GM23338 (cell line): ENCODE data around the gene AFTPH.

Experiments used
- CREB1 ChIP-seq: fragments of 250-450 bp; sonication (Bioruptor Pico); IDR thresholded peaks from 2 replicates; pipeline ENCODE4 v1.5.0; 2020; ENCODE audit warnings: low read depth, mild to moderate bottlenecking, moderate library complexity
- EZH2 ChIP-seq: fragments of 200-600 bp; sonication (generic); IDR thresholded peaks from one replicate; pipeline ENCODE4 v1.8.0; 2017; ENCODE audit warnings: antibody characterized with exemption, mild to moderate bottlenecking, low read depth; ENCODE audit not compliant: unreplicated experiment
- EZH2phosphoT487 ChIP-seq: fragments of 200-600 bp; sonication (generic); IDR thresholded peaks from one replicate; pipeline ENCODE4 v1.8.1; 2018; ENCODE audit warnings: antibody characterized with exemption; ENCODE audit not compliant: unreplicated experiment
- NANOG ChIP-seq: IDR thresholded peaks from 2 replicates; pipeline ENCODE4 v1.6.1; 2016; ENCODE audit warnings: antibody characterized with exemption, borderline replicate concordance
- POLR2AphosphoS5 ChIP-seq: IDR thresholded peaks from 2 replicates; pipeline ENCODE4 v1.6.1; 2016; ENCODE audit warnings: antibody characterized with exemption, low read depth
- STAT1 ChIP-seq: IDR thresholded peaks from one replicate; pipeline ENCODE4 v1.6.1; 2016; ENCODE audit warnings: antibody characterized with exemption; ENCODE audit not compliant: unreplicated experiment
- ZNF114 ChIP-seq: fragments of 250-450 bp; sonication (Bioruptor Pico); IDR thresholded peaks from 2 replicates; pipeline ENCODE4 v1.5.0; 2020; ENCODE audit warnings: mild to moderate bottlenecking, moderate library complexity
- TF ChIP-seq, protein P1 (sequence below), 2 experiments: fragments of 200-600 bp in 1 of 2; sonication (generic) in 1 of 2; conservative IDR thresholded peaks; 2 replicates each; pipeline versions ENCODE4 v1.5.1 to v1.6.1; 2016 to 2017; ENCODE audit warnings: antibody characterized with exemption in 2 of 2, low read depth in 2 of 2, mild to moderate bottlenecking in 2 of 2, moderate library complexity in 1 of 2
- TF ChIP-seq, protein P2 (sequence below): IDR thresholded peaks from one replicate; pipeline ENCODE4 v1.6.1; 2018; ENCODE audit warnings: antibody characterized with exemption; ENCODE audit not compliant: unreplicated experiment
- TF ChIP-seq, protein P3 (sequence below): fragments of 250-450 bp; sonication (Bioruptor Pico); IDR thresholded peaks from 2 replicates; pipeline ENCODE4 v1.5.0; 2020; ENCODE audit warnings: mild to moderate bottlenecking, moderate library complexity

DNA sequence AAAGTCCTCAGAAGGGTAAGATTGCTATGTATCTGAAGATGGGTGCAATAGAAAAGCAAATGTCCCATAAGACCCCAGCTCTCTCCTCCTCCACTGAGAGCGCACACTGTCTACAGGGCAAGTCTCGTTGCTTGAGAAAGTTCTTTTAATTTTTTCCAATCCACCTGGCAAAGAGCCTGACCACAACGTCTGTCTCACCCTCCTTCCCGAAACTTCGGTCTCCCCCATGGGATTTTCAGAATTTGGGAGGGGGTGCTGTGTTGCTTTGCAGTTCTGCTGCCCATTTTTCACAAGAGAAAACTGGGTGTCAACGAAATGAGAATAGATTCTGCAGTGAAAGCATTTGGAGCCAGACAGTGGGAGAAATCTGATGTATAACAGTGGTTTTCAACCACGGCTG, 89.1 kb downstream of the AFTPH start:
- TF ChIP-seq, protein P1, sequence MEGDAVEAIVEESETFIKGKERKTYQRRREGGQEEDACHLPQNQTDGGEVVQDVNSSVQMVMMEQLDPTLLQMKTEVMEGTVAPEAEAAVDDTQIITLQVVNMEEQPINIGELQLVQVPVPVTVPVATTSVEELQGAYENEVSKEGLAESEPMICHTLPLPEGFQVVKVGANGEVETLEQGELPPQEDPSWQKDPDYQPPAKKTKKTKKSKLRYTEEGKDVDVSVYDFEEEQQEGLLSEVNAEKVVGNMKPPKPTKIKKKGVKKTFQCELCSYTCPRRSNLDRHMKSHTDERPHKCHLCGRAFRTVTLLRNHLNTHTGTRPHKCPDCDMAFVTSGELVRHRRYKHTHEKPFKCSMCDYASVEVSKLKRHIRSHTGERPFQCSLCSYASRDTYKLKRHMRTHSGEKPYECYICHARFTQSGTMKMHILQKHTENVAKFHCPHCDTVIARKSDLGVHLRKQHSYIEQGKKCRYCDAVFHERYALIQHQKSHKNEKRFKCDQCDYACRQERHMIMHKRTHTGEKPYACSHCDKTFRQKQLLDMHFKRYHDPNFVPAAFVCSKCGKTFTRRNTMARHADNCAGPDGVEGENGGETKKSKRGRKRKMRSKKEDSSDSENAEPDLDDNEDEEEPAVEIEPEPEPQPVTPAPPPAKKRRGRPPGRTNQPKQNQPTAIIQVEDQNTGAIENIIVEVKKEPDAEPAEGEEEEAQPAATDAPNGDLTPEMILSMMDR (conservative IDR thresholded peaks at IDR 0.05; ENCODE audit: low read depth in 2 of 2) = no peak
- TF ChIP-seq POLR2AphosphoS5 = no peak
- TF ChIP-seq EZH2 = no peak
- TF ChIP-seq, protein P2, sequence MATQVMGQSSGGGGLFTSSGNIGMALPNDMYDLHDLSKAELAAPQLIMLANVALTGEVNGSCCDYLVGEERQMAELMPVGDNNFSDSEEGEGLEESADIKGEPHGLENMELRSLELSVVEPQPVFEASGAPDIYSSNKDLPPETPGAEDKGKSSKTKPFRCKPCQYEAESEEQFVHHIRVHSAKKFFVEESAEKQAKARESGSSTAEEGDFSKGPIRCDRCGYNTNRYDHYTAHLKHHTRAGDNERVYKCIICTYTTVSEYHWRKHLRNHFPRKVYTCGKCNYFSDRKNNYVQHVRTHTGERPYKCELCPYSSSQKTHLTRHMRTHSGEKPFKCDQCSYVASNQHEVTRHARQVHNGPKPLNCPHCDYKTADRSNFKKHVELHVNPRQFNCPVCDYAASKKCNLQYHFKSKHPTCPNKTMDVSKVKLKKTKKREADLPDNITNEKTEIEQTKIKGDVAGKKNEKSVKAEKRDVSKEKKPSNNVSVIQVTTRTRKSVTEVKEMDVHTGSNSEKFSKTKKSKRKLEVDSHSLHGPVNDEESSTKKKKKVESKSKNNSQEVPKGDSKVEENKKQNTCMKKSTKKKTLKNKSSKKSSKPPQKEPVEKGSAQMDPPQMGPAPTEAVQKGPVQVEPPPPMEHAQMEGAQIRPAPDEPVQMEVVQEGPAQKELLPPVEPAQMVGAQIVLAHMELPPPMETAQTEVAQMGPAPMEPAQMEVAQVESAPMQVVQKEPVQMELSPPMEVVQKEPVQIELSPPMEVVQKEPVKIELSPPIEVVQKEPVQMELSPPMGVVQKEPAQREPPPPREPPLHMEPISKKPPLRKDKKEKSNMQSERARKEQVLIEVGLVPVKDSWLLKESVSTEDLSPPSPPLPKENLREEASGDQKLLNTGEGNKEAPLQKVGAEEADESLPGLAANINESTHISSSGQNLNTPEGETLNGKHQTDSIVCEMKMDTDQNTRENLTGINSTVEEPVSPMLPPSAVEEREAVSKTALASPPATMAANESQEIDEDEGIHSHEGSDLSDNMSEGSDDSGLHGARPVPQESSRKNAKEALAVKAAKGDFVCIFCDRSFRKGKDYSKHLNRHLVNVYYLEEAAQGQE = no peak
- TF ChIP-seq CREB1 (CRISPR knock-in tag) = no peak
- no peak for TF ChIP-seq NANOG
- no peak for TF ChIP-seq EZH2phosphoT487
- TF ChIP-seq ZNF114 = no peak
- TF ChIP-seq STAT1 = no peak
- TF ChIP-seq, protein P3, sequence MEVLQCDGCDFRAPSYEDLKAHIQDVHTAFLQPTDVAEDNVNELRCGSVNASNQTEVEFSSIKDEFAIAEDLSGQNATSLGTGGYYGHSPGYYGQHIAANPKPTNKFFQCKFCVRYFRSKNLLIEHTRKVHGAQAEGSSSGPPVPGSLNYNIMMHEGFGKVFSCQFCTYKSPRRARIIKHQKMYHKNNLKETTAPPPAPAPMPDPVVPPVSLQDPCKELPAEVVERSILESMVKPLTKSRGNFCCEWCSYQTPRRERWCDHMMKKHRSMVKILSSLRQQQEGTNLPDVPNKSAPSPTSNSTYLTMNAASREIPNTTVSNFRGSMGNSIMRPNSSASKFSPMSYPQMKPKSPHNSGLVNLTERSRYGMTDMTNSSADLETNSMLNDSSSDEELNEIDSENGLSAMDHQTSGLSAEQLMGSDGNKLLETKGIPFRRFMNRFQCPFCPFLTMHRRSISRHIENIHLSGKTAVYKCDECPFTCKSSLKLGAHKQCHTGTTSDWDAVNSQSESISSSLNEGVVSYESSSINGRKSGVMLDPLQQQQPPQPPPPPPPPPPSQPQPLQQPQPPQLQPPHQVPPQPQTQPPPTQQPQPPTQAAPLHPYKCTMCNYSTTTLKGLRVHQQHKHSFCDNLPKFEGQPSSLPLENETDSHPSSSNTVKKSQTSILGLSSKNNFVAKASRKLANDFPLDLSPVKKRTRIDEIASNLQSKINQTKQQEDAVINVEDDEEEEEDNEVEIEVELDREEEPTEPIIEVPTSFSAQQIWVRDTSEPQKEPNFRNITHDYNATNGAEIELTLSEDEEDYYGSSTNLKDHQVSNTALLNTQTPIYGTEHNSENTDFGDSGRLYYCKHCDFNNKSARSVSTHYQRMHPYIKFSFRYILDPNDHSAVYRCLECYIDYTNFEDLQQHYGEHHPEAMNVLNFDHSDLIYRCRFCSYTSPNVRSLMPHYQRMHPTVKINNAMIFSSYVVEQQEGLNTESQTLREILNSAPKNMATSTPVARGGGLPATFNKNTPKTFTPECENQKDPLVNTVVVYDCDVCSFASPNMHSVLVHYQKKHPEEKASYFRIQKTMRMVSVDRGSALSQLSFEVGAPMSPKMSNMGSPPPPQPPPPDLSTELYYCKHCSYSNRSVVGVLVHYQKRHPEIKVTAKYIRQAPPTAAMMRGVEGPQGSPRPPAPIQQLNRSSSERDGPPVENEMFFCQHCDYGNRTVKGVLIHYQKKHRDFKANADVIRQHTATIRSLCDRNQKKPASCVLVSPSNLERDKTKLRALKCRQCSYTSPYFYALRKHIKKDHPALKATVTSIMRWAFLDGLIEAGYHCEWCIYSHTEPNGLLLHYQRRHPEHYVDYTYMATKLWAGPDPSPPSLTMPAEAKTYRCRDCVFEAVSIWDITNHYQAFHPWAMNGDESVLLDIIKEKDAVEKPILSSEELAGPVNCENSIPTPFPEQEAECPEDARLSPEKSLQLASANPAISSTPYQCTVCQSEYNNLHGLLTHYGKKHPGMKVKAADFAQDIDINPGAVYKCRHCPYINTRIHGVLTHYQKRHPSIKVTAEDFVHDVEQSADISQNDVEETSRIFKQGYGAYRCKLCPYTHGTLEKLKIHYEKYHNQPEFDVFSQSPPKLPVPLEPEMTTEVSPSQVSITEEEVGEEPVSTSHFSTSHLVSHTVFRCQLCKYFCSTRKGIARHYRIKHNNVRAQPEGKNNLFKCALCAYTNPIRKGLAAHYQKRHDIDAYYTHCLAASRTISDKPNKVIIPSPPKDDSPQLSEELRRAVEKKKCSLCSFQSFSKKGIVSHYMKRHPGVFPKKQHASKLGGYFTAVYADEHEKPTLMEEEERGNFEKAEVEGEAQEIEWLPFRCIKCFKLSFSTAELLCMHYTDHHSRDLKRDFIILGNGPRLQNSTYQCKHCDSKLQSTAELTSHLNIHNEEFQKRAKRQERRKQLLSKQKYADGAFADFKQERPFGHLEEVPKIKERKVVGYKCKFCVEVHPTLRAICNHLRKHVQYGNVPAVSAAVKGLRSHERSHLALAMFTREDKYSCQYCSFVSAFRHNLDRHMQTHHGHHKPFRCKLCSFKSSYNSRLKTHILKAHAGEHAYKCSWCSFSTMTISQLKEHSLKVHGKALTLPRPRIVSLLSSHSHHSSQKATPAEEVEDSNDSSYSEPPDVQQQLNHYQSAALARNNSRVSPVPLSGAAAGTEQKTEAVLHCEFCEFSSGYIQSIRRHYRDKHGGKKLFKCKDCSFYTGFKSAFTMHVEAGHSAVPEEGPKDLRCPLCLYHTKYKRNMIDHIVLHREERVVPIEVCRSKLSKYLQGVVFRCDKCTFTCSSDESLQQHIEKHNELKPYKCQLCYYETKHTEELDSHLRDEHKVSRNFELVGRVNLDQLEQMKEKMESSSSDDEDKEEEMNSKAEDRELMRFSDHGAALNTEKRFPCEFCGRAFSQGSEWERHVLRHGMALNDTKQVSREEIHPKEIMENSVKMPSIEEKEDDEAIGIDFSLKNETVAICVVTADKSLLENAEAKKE = no peak
